Measurements from ENCODE around the gene PTGR2.

PTGR2 gene

DNA sequence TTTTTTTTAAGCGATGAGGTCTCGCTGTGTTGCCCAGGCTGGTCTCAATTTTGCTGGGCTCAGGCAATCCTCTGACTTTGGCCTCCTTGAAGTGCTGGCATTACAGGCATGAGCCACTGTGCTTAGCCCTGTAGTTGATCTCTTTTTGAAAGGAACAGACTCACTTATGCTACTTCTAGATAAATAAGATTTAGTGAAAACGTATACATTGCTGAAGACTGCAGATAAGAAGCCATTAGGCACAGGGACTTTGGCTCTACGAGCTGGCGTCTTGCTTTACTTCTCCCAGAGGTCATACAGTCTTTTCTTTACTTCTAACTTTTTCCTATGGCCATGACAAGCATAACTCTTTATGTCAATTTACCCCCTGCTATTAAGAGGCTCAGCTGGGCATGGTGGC is 9.4 kb downstream of the PTGR2 start:
- peaks cover 3% of the 10 kb centered on the region; the same call in 1 of the 2 replicates for H3F3A ChIP-seq (ENCODE audit: insufficient read depth)
- no peaks in the 10 kb centered on the region for H3K9me3 ChIP-seq (ENCODE audit: insufficient read depth, low read length)
- H3K9ac ChIP-seq (ENCODE audit: low read length), result no peak overlapping the region
- no peak overlapping the region for H3K4me3 ChIP-seq (ENCODE audit: insufficient read depth, low read length, poor library complexity, severe bottlenecking)
- H3K9me2 ChIP-seq (replicated peaks; ENCODE audit: insufficient read depth, low read length), result no peaks in the 10 kb centered on the region
- H3K27me3 ChIP-seq (ENCODE audit: low read length), result no peaks in the 10 kb centered on the region
- H4K20me1 ChIP-seq (ENCODE audit: low read depth, low read length), result no peaks in the 10 kb centered on the region
- no peak overlapping the region for H3K4me2 ChIP-seq (ENCODE audit: low read depth, low read length, poor library complexity, severe bottlenecking)
- TF ChIP-seq CTCF (IDR thresholded peaks at IDR 0.05; ENCODE audit: insufficient read depth, low read length, poor library complexity, severe bottlenecking), result no peak
- TF ChIP-seq EZH2phosphoT487 (conservative IDR thresholded peaks at IDR 0.05; ENCODE audit: low read length), result no peak
- no peak overlapping the region for H3K27ac ChIP-seq (ENCODE audit: low read depth, low read length)
- no peaks in the 10 kb centered on the region for H3K79me2 ChIP-seq (ENCODE audit: insufficient read depth, low read length)
- no peak overlapping the region for H2AFZ ChIP-seq (ENCODE audit: low read depth, low read length, severe bottlenecking)
- peaks cover 2% of the 10 kb centered on the region; the same call in 1 of the 2 replicates for H3K36me3 ChIP-seq (ENCODE audit: low read length)

GRCh38 chr14:73862480-73862879 is 10.8 kb downstream of the PTGR2 start:
- Histone ChIP-seq H3K9me2 (replicated peaks; ENCODE audit: insufficient read depth, low read length) (no peaks in the 10 kb centered on the region), H3K9me3 (ENCODE audit: insufficient read depth, low read length) (no peaks in the 10 kb centered on the region), H3K27me3 (ENCODE audit: low read length) (no peaks in the 10 kb centered on the region), H3K4me3 (ENCODE audit: insufficient read depth, low read length, poor library complexity, severe bottlenecking) (no peak overlapping the region), H3K79me2 (ENCODE audit: insufficient read depth, low read length) (no peaks in the 10 kb centered on the region), H2AFZ (ENCODE audit: low read depth, low read length, severe bottlenecking) (no peak overlapping the region), H3K36me3 (ENCODE audit: low read length) (peaks cover 2% of the 10 kb centered on the region; the same call in 1 of the 2 replicates), H3K4me2 (ENCODE audit: low read depth, low read length, poor library complexity, severe bottlenecking) (no peak overlapping the region), H3F3A (ENCODE audit: insufficient read depth) (peaks cover 3% of the 10 kb centered on the region; the same call in 1 of the 2 replicates), H3K9ac (ENCODE audit: low read length) (no peak overlapping the region), H3K27ac (ENCODE audit: low read depth, low read length) (no peak overlapping the region), H4K20me1 (ENCODE audit: low read depth, low read length) (no peaks in the 10 kb centered on the region)
- TF ChIP-seq EZH2phosphoT487 (conservative IDR thresholded peaks at IDR 0.05; ENCODE audit: low read length) (no peak), CTCF (IDR thresholded peaks at IDR 0.05; ENCODE audit: insufficient read depth, low read length, poor library complexity, severe bottlenecking) (no peak)

GRCh38 chr14:73863209-73863608 is 11.6 kb downstream of the PTGR2 start:
- Histone ChIP-seq H3K4me2 (ENCODE audit: low read depth, low read length, poor library complexity, severe bottlenecking) (no peak overlapping the region), H3K9me2 (replicated peaks; ENCODE audit: insufficient read depth, low read length) (no peaks in the 10 kb centered on the region), H3K27me3 (ENCODE audit: low read length) (no peaks in the 10 kb centered on the region), H3K27ac (ENCODE audit: low read depth, low read length) (no peak overlapping the region), H3K9me3 (ENCODE audit: insufficient read depth, low read length) (no peaks in the 10 kb centered on the region), H3K4me3 (ENCODE audit: insufficient read depth, low read length, poor library complexity, severe bottlenecking) (no peak overlapping the region), H2AFZ (ENCODE audit: low read depth, low read length, severe bottlenecking) (no peak overlapping the region), H3K36me3 (ENCODE audit: low read length) (peaks cover 2% of the 10 kb centered on the region; the same call in 1 of the 2 replicates), H3F3A (ENCODE audit: insufficient read depth) (peaks cover 3% of the 10 kb centered on the region; the same call in 1 of the 2 replicates), H3K9ac (ENCODE audit: low read length) (no peak overlapping the region), H4K20me1 (ENCODE audit: low read depth, low read length) (no peaks in the 10 kb centered on the region), H3K79me2 (ENCODE audit: insufficient read depth, low read length) (no peaks in the 10 kb centered on the region)
- TF ChIP-seq EZH2phosphoT487 (conservative IDR thresholded peaks at IDR 0.05; ENCODE audit: low read length), result no peak
- no peak for TF ChIP-seq CTCF (IDR thresholded peaks at IDR 0.05; ENCODE audit: insufficient read depth, low read length, poor library complexity, severe bottlenecking)

Data from SU-DHL-6 (cell line).